Stimulated activated CD4-positive, alpha-beta T cell treated with anti-CD3 and anti-CD28 coated beads, Interleukin-15, amount 100 ng/mL, for 1 hour (primary cell): ENCODE results near the gene NR1H3.
"Not testable (repeated sequence)": the region's sequence is repeated elsewhere in the genome, so short reads cannot be mapped to it uniquely, and the experiment has no call there.

Experiments
- DNase-seq, 2 donors: peaks; one replicate each; pipeline ENCODE4 v3.0.0-alpha.2; 2020; ENCODE audit warnings: low read depth in 1 of 2, low spot score in 1 of 2

Gene NR1H3

GRCh38 chr11:47305734-47306483 is 48.1 kb downstream of the NR1H3 start:
- DNase-seq = no peak

DNA sequence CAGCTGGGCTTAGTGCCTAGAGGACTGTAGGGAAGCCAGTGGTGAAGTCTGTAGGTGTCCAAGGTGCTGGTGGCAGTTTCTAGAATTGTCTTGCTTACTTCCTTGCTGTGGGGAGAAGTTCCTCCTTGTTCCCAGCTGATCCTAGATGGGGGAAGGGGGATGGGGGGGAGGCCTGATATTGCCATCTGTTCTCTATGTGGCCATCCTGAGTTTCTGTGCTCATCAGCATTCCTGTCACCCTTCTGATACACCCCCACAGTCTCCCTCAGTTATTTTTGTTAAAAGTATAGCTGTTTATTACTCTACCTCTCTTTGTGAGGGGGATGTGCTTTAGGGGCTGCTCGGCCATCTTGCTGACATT is 48.7 kb downstream of the NR1H3 start:
- DNase-seq = no peak

- DNase-seq = no peak
Observed at GRCh38 chr11:47308050-47308823, 50.4 kb downstream of the NR1H3 start.

- no peak for DNase-seq
Observed at GRCh38 chr11:47314992-47315391, 57.2 kb downstream of the NR1H3 start.

DNA sequence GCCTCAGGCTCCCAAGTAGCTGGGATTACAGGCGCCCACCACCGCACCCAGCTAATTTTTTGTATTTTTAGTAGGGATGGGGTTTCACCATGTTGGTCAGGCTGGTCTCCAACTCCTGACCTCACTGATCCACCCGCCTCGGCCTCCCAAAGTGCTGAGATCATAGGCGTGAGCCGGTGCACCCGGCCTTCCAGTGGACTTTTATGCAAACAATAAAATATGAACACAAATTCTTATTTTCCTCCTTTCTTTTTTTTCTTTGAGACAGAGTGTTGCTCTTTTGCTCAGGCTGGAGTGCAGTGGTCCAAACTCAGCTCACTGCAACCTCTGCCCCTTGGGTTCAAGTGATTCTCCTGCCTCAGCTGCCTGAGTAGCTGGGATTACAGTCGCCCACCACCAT is 58.7 kb downstream of the NR1H3 start:
- DNase-seq = not testable (repeated sequence)

DNA sequence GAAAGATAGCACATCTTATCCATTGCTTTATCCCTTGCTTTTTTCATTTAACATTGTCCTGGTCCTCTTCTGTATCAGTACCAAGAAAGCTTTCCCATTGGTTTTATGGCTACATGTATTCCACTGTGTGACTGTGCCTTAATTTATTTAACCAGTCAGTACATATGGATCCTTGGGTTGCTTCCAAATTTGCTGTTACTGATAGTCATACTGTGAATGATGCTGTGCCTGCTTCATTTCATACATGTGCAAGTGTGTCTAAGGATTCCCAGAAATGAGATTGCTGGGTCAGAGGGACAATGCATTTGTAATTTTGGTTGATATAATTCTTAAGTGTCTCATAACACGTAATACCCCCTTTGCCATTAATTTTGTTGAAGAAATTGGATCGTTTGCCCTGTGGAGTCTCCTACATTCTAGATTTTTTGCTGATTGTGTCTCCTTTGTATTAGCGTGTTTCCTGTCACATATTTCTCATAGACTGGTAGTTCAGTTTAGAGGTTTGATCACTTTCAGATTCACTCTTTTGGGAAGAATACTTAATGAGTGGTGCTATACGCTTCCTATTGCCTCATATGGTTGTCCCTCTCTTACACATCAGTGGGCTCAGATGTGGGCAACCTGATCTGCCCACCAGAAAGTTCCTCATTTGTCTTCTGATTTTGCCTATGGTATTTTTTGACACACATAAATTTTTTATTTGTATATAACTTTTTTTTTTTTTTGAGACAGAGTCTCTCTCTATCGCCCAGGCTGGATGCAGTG is 59.5 kb downstream of the NR1H3 start:
- no peak for DNase-seq

DNA sequence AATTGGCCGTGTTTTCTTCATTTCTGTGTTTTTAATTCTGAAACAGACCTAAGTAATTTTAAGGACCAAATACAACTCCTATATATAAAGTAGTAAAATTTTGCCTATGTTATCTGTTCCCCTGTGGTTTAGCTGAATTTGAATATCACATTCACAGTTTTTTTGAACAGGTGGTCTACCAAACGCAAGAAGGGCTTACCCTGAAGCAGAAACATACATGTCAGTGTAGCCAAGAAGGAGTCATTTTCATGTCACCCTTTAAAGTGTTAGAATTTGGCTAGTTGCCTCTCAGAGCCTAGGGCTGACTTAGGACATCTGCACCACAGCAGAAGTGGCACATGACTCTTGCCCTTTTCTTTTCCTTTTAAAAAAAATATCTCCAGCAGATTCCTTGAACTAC is 60.4 kb downstream of the NR1H3 start:
- no peak for DNase-seq
